GM18873 (cell line): ENCODE measurements around the gene TPGS1.

Experiments
- ATAC-seq: cut with Tn5 transposase; IDR thresholded peaks from one replicate; pipeline ENCODE4 v1.9.1; 2021; ENCODE audit warnings: mild to moderate bottlenecking, moderate library complexity, moderate number of reproducible peaks; ENCODE audit not compliant: unreplicated experiment, low FRiP score

The TPGS1 gene

DNA sequence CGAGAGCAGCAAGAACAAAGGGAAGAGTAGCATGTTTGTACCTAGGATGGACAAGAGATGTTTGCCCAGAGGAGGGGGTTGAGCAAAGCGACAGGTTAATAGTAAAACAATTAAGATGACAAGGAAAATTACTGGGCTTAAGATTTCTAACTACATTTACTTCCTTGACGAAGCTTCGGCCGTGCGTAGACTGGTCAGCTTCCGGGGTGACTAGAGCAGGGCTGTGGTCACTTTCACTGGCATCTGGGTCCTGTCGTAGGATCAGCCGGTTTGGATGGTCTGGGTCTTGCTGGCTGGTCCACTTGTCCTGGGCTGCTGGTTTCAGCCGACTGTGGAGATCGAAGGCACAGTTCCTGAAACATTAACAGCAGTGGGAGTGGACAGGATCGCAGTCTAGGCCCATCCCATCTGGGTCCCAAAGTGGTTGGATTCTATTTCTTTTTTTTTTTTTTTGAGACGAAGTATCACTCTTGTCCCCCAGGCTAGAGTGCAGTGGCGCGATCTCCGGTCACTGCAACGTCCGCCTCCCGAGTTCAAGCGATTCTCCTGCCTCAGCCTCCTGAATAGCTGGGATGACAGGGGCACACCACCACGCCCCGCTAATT lies 60.1 kb downstream of the TPGS1 start:
- ATAC-seq = no peak
